Measurements from ENCODE around the gene TCP1. TPM values are rescaled to one million over a fixed set of nuclear protein-coding genes. Genes with fewer than 3 reads are reported as not detected.

The TCP1 gene
- total and polyA plus RNA-seq, 9 of the 15 experiments (the other 6 are each of a cell fraction or from before 2014, with no cell fraction given) = 331 to 801 (median 645) TPM

DNA sequence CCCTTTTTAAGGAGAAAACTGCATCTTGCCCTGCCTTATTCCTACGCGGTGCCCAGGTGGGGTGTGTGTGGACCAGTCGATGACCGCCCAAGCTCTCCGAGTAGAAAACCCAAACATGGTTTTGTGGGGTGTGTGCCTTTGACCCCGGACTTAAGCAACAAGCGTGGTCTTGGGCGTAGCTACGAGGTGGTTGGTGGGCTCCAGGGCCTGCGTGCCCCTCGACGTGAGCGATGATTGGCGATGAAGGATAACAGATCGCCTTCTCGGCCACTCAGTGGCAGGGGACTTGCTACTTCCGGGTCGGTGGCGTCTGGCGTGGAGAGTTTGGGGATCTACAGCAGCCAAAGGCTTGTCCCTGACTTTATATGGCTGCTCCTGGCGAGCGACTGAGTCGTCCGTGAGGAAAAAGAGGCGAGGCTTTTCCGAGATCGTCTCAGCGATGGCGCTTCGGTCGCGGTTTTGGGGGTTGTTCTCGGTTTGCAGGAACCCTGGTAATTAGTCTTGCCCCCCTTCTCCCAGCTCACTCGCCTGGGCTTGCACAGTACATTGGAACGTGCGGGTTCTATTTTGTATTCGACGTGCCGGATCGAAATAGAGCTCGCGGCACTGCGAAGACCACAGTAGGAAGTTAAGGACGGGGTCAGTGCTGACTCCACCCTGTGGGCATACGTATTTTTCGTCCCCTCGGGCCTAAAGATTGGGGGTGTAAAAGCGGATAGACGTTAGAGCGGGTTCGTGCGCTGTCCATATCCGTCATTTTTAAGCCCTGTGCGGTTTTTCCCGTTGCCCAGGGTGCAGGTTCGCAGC is 950 bp upstream of the TCP1 start, which contains the start of gene MRPL18 (continued):
- TF ChIP-seq CBX1 (IDR thresholded peaks at IDR 0.05; ENCODE audit: low read depth) (0 out of 2 replicates have a peak, but pooled peaks have one; percentile 31), ILF3 (IDR thresholded peaks at IDR 0.05; ENCODE audit: borderline replicate concordance) (no peak), KDM2B (CRISPR knock-in tag; IDR thresholded peaks at IDR 0.05) (no peak), FOSL1 (tag; conservative IDR thresholded peaks at IDR 0.05) (no peak), ZNF764 (CRISPR knock-in tag; IDR thresholded peaks at IDR 0.05; ENCODE audit: low read depth) (no peak), MCM5 (IDR thresholded peaks at IDR 0.05; ENCODE audit: low read depth) (no peak), MBD2 (IDR thresholded peaks at IDR 0.05; ENCODE audit: borderline replicate concordance, low read depth) (peak; percentile 97), NR2C1 (IDR thresholded peaks at IDR 0.05) (peak; percentile 97), NR2C1 (tag; IDR thresholded peaks at IDR 0.05) (peak; percentile 98), HDGF (IDR thresholded peaks at IDR 0.05) (0 out of 2 replicates have a peak, but pooled peaks have one; percentile 14), NFRKB (IDR thresholded peaks at IDR 0.05; ENCODE audit: low read depth) (peak; percentile 74), DACH1 (IDR thresholded peaks at IDR 0.05; ENCODE audit: partially characterized antibody) (no peak), HIVEP1 (CRISPR knock-in tag; IDR thresholded peaks at IDR 0.05) (no peak), CBFA2T2 (conservative IDR thresholded peaks at IDR 0.05) (no peak), PTRF (tag; IDR thresholded peaks at IDR 0.05) (no peak), PHF20 (IDR thresholded peaks at IDR 0.05; ENCODE audit: partially characterized antibody) (no peak), MXI1 (IDR thresholded peaks at IDR 0.05; ENCODE audit: low read depth, low read length) (no peak; the same call in 1 of the 2 replicates), ZFX (CRISPR knock-in tag; IDR thresholded peaks at IDR 0.05) (no peak), FIP1L1 (IDR thresholded peaks at IDR 0.05; ENCODE audit: low read depth, low read length, poor library complexity, severe bottlenecking) (no peak), ARID2 (IDR thresholded peaks at IDR 0.05) (no peak), ZNF239 (CRISPR knock-in tag; IDR thresholded peaks at IDR 0.05) (no peak), ELF4 (CRISPR knock-in tag; IDR thresholded peaks at IDR 0.05) (peak; percentile 95), TCFL5 (CRISPR knock-in tag; conservative IDR thresholded peaks at IDR 0.05) (no peak), FOXK2 (conservative IDR thresholded peaks at IDR 0.05 in 1 of 2, IDR thresholded peaks at IDR 0.05 in 1 of 2; ENCODE audit: low read depth in 2 of 2) (peak; percentile 96 to 98)
- TF ChIP-seq, protein P1, sequence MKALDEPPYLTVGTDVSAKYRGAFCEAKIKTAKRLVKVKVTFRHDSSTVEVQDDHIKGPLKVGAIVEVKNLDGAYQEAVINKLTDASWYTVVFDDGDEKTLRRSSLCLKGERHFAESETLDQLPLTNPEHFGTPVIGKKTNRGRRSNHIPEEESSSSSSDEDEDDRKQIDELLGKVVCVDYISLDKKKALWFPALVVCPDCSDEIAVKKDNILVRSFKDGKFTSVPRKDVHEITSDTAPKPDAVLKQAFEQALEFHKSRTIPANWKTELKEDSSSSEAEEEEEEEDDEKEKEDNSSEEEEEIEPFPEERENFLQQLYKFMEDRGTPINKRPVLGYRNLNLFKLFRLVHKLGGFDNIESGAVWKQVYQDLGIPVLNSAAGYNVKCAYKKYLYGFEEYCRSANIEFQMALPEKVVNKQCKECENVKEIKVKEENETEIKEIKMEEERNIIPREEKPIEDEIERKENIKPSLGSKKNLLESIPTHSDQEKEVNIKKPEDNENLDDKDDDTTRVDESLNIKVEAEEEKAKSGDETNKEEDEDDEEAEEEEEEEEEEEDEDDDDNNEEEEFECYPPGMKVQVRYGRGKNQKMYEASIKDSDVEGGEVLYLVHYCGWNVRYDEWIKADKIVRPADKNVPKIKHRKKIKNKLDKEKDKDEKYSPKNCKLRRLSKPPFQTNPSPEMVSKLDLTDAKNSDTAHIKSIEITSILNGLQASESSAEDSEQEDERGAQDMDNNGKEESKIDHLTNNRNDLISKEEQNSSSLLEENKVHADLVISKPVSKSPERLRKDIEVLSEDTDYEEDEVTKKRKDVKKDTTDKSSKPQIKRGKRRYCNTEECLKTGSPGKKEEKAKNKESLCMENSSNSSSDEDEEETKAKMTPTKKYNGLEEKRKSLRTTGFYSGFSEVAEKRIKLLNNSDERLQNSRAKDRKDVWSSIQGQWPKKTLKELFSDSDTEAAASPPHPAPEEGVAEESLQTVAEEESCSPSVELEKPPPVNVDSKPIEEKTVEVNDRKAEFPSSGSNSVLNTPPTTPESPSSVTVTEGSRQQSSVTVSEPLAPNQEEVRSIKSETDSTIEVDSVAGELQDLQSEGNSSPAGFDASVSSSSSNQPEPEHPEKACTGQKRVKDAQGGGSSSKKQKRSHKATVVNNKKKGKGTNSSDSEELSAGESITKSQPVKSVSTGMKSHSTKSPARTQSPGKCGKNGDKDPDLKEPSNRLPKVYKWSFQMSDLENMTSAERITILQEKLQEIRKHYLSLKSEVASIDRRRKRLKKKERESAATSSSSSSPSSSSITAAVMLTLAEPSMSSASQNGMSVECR (CRISPR knock-in tag; IDR thresholded peaks at IDR 0.05) = peak; percentile 81
- TF ChIP-seq, protein P2, sequence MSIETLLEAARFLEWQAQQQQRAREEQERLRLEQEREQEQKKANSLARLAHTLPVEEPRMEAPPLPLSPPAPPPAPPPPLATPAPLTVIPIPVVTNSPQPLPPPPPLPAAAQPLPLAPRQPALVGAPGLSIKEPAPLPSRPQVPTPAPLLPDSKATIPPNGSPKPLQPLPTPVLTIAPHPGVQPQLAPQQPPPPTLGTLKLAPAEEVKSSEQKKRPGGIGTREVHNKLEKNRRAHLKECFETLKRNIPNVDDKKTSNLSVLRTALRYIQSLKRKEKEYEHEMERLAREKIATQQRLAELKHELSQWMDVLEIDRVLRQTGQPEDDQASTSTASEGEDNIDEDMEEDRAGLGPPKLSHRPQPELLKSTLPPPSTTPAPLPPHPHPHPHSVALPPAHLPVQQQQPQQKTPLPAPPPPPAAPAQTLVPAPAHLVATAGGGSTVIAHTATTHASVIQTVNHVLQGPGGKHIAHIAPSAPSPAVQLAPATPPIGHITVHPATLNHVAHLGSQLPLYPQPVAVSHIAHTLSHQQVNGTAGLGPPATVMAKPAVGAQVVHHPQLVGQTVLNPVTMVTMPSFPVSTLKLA (conservative IDR thresholded peaks at IDR 0.05) = peak; percentile 93 to 96

Measured in K562 (cell line).